GM19193 (cell line): ENCODE results near the gene CCSER2.

ENCODE experiments used
- POLR2A ChIP-seq: IDR thresholded peaks from 4 replicates; pipeline ENCODE4 v1.6.1; 2011; ENCODE audit not compliant: insufficient read depth, insufficient read length; ENCODE audit errors: extremely low read depth

CCSER2 gene

GRCh38 chr10:84339025-84339424 lies 10.6 kb downstream of the CCSER2 start:
- no peak for TF ChIP-seq POLR2A

- no peak for TF ChIP-seq POLR2A
Measured at GRCh38 chr10:84340187-84340586, 11.8 kb downstream of the CCSER2 start.

GRCh38 chr10:84340632-84341537 lies 12.5 kb downstream of the CCSER2 start:
- TF ChIP-seq POLR2A: no peak

- no peak for TF ChIP-seq POLR2A
Measured at GRCh38 chr10:84341538-84341856, 13.1 kb downstream of the CCSER2 start.

- no peak for TF ChIP-seq POLR2A
Measured at GRCh38 chr10:84341983-84342382, 13.6 kb downstream of the CCSER2 start.

GRCh38 chr10:84342584-84342983 lies 14.2 kb downstream of the CCSER2 start:
- TF ChIP-seq POLR2A: no peak

GRCh38 chr10:84343831-84344230 lies 15.4 kb downstream of the CCSER2 start:
- no peak for TF ChIP-seq POLR2A

GRCh38 chr10:84344526-84344925 lies 16.1 kb downstream of the CCSER2 start:
- no peak for TF ChIP-seq POLR2A

GRCh38 chr10:84348447-84348846 lies 20.1 kb downstream of the CCSER2 start:
- TF ChIP-seq POLR2A: no peak

- TF ChIP-seq POLR2A: no peak
Measured at GRCh38 chr10:84348860-84349259, 20.5 kb downstream of the CCSER2 start.

- TF ChIP-seq POLR2A: no peak
Measured at GRCh38 chr10:84352251-84352842, 24.0 kb downstream of the CCSER2 start.

GRCh38 chr10:84353052-84353803 lies 24.8 kb downstream of the CCSER2 start:
- no peak for TF ChIP-seq POLR2A

GRCh38 chr10:84354623-84355022 lies 26.2 kb downstream of the CCSER2 start:
- TF ChIP-seq POLR2A: no peak

GRCh38 chr10:84355106-84355505 lies 26.7 kb downstream of the CCSER2 start:
- TF ChIP-seq POLR2A: no peak

GRCh38 chr10:84356928-84357327 lies 28.5 kb downstream of the CCSER2 start:
- TF ChIP-seq POLR2A: no peak
